ENCODE data around the gene RIC8B.
"Not testable (repeated sequence)": the region's sequence is repeated elsewhere in the genome, so short reads cannot be mapped to it uniquely, and the experiment has no call there.

The RIC8B gene

GRCh38 chr12:106774005-106774807 lies at the start of gene RIC8B:
TSS of gene RIC8B (plus strand) at chr12:106774682. CDS start at chr12:106774746, 64 bp downstream.
- DNase-seq (ENCODE audit: low read depth, low spot score), result peak; percentile 96

GRCh38 chr12:106724934-106725333 lies 49.5 kb upstream of the RIC8B start:
- DNase-seq (ENCODE audit: low read depth, low spot score), result no peak

- DNase-seq (ENCODE audit: low read depth, low spot score), result not testable (repeated sequence)
Measured at GRCh38 chr12:106726603-106727202, 47.8 kb upstream of the RIC8B start.

- DNase-seq (ENCODE audit: low read depth, low spot score), result no peak
Measured at GRCh38 chr12:106729611-106730010, 44.9 kb upstream of the RIC8B start.

- no peak for DNase-seq (ENCODE audit: low read depth, low spot score)
Measured at GRCh38 chr12:106732890-106733289, 41.6 kb upstream of the RIC8B start.

- DNase-seq (ENCODE audit: low read depth, low spot score), result no peak
Measured at GRCh38 chr12:106733660-106734059, 40.8 kb upstream of the RIC8B start.

- no peak for DNase-seq (ENCODE audit: low read depth, low spot score)
Measured at GRCh38 chr12:106736051-106736957, 38.2 kb upstream of the RIC8B start.

- DNase-seq (ENCODE audit: low read depth, low spot score), result no peak
Measured at GRCh38 chr12:106739318-106739717, 35.2 kb upstream of the RIC8B start.

- DNase-seq (ENCODE audit: low read depth, low spot score), result no peak
Measured at GRCh38 chr12:106739815-106740530, 34.5 kb upstream of the RIC8B start.

GRCh38 chr12:106740818-106741217 lies 33.7 kb upstream of the RIC8B start:
- no peak for DNase-seq (ENCODE audit: low read depth, low spot score)

- no peak for DNase-seq (ENCODE audit: low read depth, low spot score)
Measured at GRCh38 chr12:106741247-106741646, 33.2 kb upstream of the RIC8B start.

- DNase-seq (ENCODE audit: low read depth, low spot score), result no peak
Measured at GRCh38 chr12:106743270-106743988, 31.1 kb upstream of the RIC8B start.

- no peak for DNase-seq (ENCODE audit: low read depth, low spot score)
Measured at GRCh38 chr12:106744600-106744999, 29.9 kb upstream of the RIC8B start.

GRCh38 chr12:106745181-106745745 lies 29.2 kb upstream of the RIC8B start:
- no peak for DNase-seq (ENCODE audit: low read depth, low spot score)

GRCh38 chr12:106747973-106748436 lies 26.5 kb upstream of the RIC8B start:
- no peak for DNase-seq (ENCODE audit: low read depth, low spot score)

GRCh38 chr12:106750524-106750923 lies 24.0 kb upstream of the RIC8B start:
- DNase-seq (ENCODE audit: low read depth, low spot score), result no peak

- DNase-seq (ENCODE audit: low read depth, low spot score), result no peak
Measured at GRCh38 chr12:106753526-106753925, 21.0 kb upstream of the RIC8B start.

- no peak for DNase-seq (ENCODE audit: low read depth, low spot score)
Measured at GRCh38 chr12:106754331-106754730, 20.2 kb upstream of the RIC8B start.

- DNase-seq (ENCODE audit: low read depth, low spot score), result no peak
Measured at GRCh38 chr12:106757623-106758348, 16.7 kb upstream of the RIC8B start.
